HepG2 (cell line): Measurements from ENCODE around the gene ZNF444. TPM values are rescaled to one million over a fixed set of nuclear protein-coding genes. Genes with fewer than 3 reads are reported as not detected.
A peak's percentile ranks its signal among the peaks of the same experiment; 100 is the strongest.

Source experiments
- ATAC-seq: fragments of 200-7000 bp; cut with Tn5 transposase; 3 replicates; pipeline ENCODE4 v1.9.1; 2020; ENCODE audit warnings: mild to moderate bottlenecking, moderate library complexity
- Bru-seq: library from RNA; stranded (reverse); fragments of 400-500 nt; gene quantifications from one replicate; lab custom pipeline; 2021; lab: Mats Ljungman, UMichigan
- BruChase-seq, 2 experiments: library from RNA; stranded (reverse); fragments of 400-500 nt; gene quantifications; one replicate each; lab custom pipeline; 2021; lab: Mats Ljungman, UMichigan
- BruUV-seq: library from RNA; stranded (reverse); fragments of 400-500 nt; replicated peaks from 2 replicates; lab custom pipeline; 2021; lab: Mats Ljungman, UMichigan
- CTCF ChIA-PET: fragments of 300-600 bp; formaldehyde crosslinking; extraction: SDS; loops from one replicate; lab custom pipeline; 2021; ENCODE audit warnings: low total read pairs, inconsistent platforms, low intra/inter-chr PET ratio; lab: Yijun Ruan, JAX
- POLR2A ChIA-PET: fragments of 350-600 bp; sonication (Branson Sonifier 250); formaldehyde crosslinking; loops from one replicate; lab custom pipeline; 2020; ENCODE audit warnings: antibody characterized with exemption, inconsistent platforms; lab: Yijun Ruan, JAX
- DNase-seq: peaks from one replicate; pipeline ENCODE4 v3.0.0-alpha.2; 2015; ENCODE audit warnings: low spot score
- FAIRE-seq: peaks from 3 replicates; lab custom pipeline; 2011; peaks lifted over from hg19 to GRCh38; lab: Jason Lieb, UNC
- H2AFZ ChIP-seq: one replicate; pipeline ENCODE4 v1.6.1; 2011; ENCODE audit warnings: low read length, inconsistent platforms
- H3K27ac ChIP-seq: fragments of 300-600 bp; 3 replicates; pipeline ENCODE4 v1.8.0; 2011; ENCODE audit warnings: mixed run types, mild to moderate bottlenecking, mixed read lengths, low read length, inconsistent platforms; ENCODE audit not compliant: insufficient read depth; ENCODE audit errors: extremely low read length
- H3K27me3 ChIP-seq, 2 experiments: fragments of 200-600 bp in 1 of 2; 2 replicates in 1 of 2; 3 replicates in 1 of 2; pipeline versions ENCODE4 v1.6.0 to v1.8.0; 2011; ENCODE audit warnings: low read length in 2 of 2, mild to moderate bottlenecking in 2 of 2, moderate library complexity in 2 of 2, inconsistent platforms in 1 of 2; ENCODE audit not compliant: insufficient read depth in 2 of 2, control insufficient read depth in 1 of 2
- H3K36me3 ChIP-seq, 2 experiments: fragments of 200-600 bp in 1 of 2; replicated peaks in 1 of 2; 2 replicates in 1 of 2; 3 replicates in 1 of 2; pipeline versions ENCODE4 v1.5.1 to v1.8.0; 2011; ENCODE audit warnings: low read length in 2 of 2, inconsistent platforms in 1 of 2; ENCODE audit not compliant: insufficient read depth in 2 of 2, control insufficient read depth in 1 of 2
- H3K4me1 ChIP-seq: 2 replicates; pipeline ENCODE4 v1.5.1; 2012; ENCODE audit warnings: low read length, inconsistent platforms; ENCODE audit not compliant: insufficient read depth
- H3K4me2 ChIP-seq: 2 replicates; pipeline ENCODE4 v1.6.0; 2011; ENCODE audit warnings: low read depth, low read length, inconsistent platforms
- H3K4me3 ChIP-seq, 3 experiments: fragments of 200-600 bp in 1 of 3; sonication (generic), shearing (Covaris generic) in 1 of 3; replicated peaks in 1 of 3; 2 replicates each; pipeline ENCODE4 v1.5.1; 2011 to 2016; ENCODE audit warnings: low read length in 3 of 3, inconsistent platforms in 2 of 3, low read depth in 2 of 3, mild to moderate bottlenecking in 2 of 3, control low read depth in 1 of 3, mixed read lengths in 1 of 3; ENCODE audit not compliant: insufficient read depth in 1 of 3
- H3K79me2 ChIP-seq: one replicate; pipeline ENCODE4 v1.6.1; 2011; ENCODE audit warnings: low read length, inconsistent platforms; ENCODE audit not compliant: insufficient read depth
- H3K9ac ChIP-seq: 2 replicates; pipeline ENCODE4 v1.6.0; 2011; ENCODE audit warnings: mild to moderate bottlenecking, low read depth, low read length, inconsistent platforms; ENCODE audit not compliant: insufficient read depth
- H3K9me3 ChIP-seq: 2 replicates; pipeline ENCODE4 v1.5.1; 2012; ENCODE audit warnings: mild to moderate bottlenecking, low read length
- H4K20me1 ChIP-seq: 2 replicates; pipeline ENCODE4 v1.6.0; 2011; ENCODE audit warnings: inconsistent platforms, mild to moderate bottlenecking, low read length, moderate library complexity; ENCODE audit not compliant: insufficient read depth
- ARNTL ChIP-seq: sonication (generic); formaldehyde crosslinking; IDR thresholded peaks from 2 replicates; pipeline ENCODE4 v1.4.0; 2020; ENCODE audit warnings: mild to moderate bottlenecking, missing genetic modification reagents
- DNMT1 ChIP-seq: sonication (generic); formaldehyde crosslinking; IDR thresholded peaks from 2 replicates; pipeline ENCODE4 v1.5.1; 2020; ENCODE audit warnings: mild to moderate bottlenecking, missing genetic modification reagents
- GATAD2A ChIP-seq: IDR thresholded peaks from 2 replicates; pipeline ENCODE4 v1.6.1; 2016
- HES4 ChIP-seq: sonication (generic); formaldehyde crosslinking; IDR thresholded peaks from 2 replicates; pipeline ENCODE4 v1.9.0; 2021; ENCODE audit warnings: mild to moderate bottlenecking, missing genetic modification reagents, borderline replicate concordance
- MIXL1 ChIP-seq: IDR thresholded peaks from 2 replicates; pipeline ENCODE4 v1.6.1; 2016
- MTF2 ChIP-seq: sonication (generic); formaldehyde crosslinking; IDR thresholded peaks from 2 replicates; pipeline ENCODE4 v1.5.0; 2020; ENCODE audit warnings: missing genetic modification reagents, borderline replicate concordance
- NKX3-1 ChIP-seq: sonication (generic); formaldehyde crosslinking; IDR thresholded peaks from 2 replicates; pipeline ENCODE4 v1.5.0; 2020; ENCODE audit warnings: missing genetic modification reagents
- RARA ChIP-seq: IDR thresholded peaks from 2 replicates; pipeline ENCODE4 v1.6.1; 2016; ENCODE audit warnings: missing genetic modification reagents, missing compliant biosample characterization
- ZBTB38 ChIP-seq: sonication (generic); formaldehyde crosslinking; IDR thresholded peaks from 2 replicates; pipeline ENCODE4 v1.5.1; 2020; ENCODE audit warnings: mild to moderate bottlenecking, missing genetic modification reagents
- ZNF350 ChIP-seq: sonication (generic); formaldehyde crosslinking; IDR thresholded peaks from 2 replicates; pipeline ENCODE4 v1.4.0; 2020; ENCODE audit warnings: mild to moderate bottlenecking, low read depth, missing genetic modification reagents, borderline replicate concordance
- ZNF501 ChIP-seq: sonication (generic); formaldehyde crosslinking; IDR thresholded peaks from 2 replicates; pipeline ENCODE4 v1.5.1; 2020; ENCODE audit warnings: mild to moderate bottlenecking, moderate library complexity, missing genetic modification reagents
- ZNF740 ChIP-seq: sonication (generic); formaldehyde crosslinking; IDR thresholded peaks from 2 replicates; pipeline ENCODE4 v1.4.0; 2020; ENCODE audit warnings: missing genetic modification reagents
- ZNF773 ChIP-seq: sonication (generic); formaldehyde crosslinking; IDR thresholded peaks from 2 replicates; pipeline ENCODE4 v1.4.0; 2020; ENCODE audit warnings: missing genetic modification reagents, borderline replicate concordance
- ZNF775 ChIP-seq: sonication (generic); formaldehyde crosslinking; IDR thresholded peaks from 2 replicates; pipeline ENCODE4 v1.4.0; 2020; ENCODE audit warnings: missing genetic modification reagents, mild to moderate bottlenecking, moderate library complexity, borderline replicate concordance
- ZNF777 ChIP-seq: sonication (generic); formaldehyde crosslinking; IDR thresholded peaks from 2 replicates; pipeline ENCODE4 v1.4.0; 2020; ENCODE audit warnings: missing genetic modification reagents
- WGBS: methylation state at CpG from one replicate; pipeline ENCODE4 v1.1.6; 2017; ENCODE audit warnings: low lambda C conversion rate; 5-methylcytosine and 5-hydroxymethylcytosine counted together
- in situ Hi-C: cut with HindIII; loops from 2 replicates; pipeline ENCODE4 v1.10.0; 2017; ENCODE audit warnings: low pct_unique_long_range_greater_than_20kb; ENCODE audit not compliant: extremely low pct_ligation_motif_present
- intact Hi-C: fragments of 100-400 bp; cut with micrococcal nuclease; formaldehyde crosslinking; loops from one replicate; pipeline ENCODE4 v1.10.0; 2022; ENCODE audit not compliant: unreplicated experiment
- long read RNA-seq, 2 experiments: library from RNA in 1 of 2; library from polyadenylated mRNA in 1 of 2; stranded (forward) in 1 of 2; unstranded in 1 of 2; transcript quantifications; one replicate each; pipeline ENCODE4 v2.0.0, GENCODE V29; 2019 to 2022
- polyA minus RNA-seq, 3 experiments: library from RNA; depleted of rRNA, polyadenylated mRNA; stranded (reverse); fragments of >200 nt; gene quantifications; 2 replicates each; pipeline ENCODE4 v1.2.3, GENCODE V29; 2011; ENCODE audit warnings: low replicate concordance in 1 of 3
- polyA plus RNA-seq, 8 experiments: library from polyadenylated mRNA; depleted of rRNA in 3 of 8; stranded (reverse) in 7 of 8; unstranded in 1 of 8; fragments of >200 nt; fragmentation: Illumina TruSeq in 4 of 8; extraction: Trizol in 4 of 8; gene quantifications; 2 replicates each; pipeline versions ENCODE4 v1.2.1 to v1.2.3, GENCODE V29; 2011 to 2016; ENCODE audit warnings: low read depth in 4 of 8, missing spikeins in 1 of 8, mixed read lengths in 1 of 8; ENCODE audit not compliant: insufficient read depth in 1 of 8
- total RNA-seq, 5 experiments: library from RNA; depleted of rRNA; stranded (reverse); fragments of >200 nt; fragmentation: Illumina TruSeq; extraction: Trizol; gene quantifications; 2 replicates each; pipeline ENCODE4 v1.2.3, GENCODE V29; 2016; ENCODE audit warnings: low read depth in 1 of 5

ZNF444 gene
- total RNA-seq (2016; rRNA removed; fragmentation: Illumina TruSeq; extraction: Trizol) (24.4 and 30.3 TPM in 2 replicates), polyA plus RNA-seq (2011; rRNA removed) (27.4 and 34.2 TPM in 2 replicates), polyA minus RNA-seq (2011; rRNA and poly(A)+ RNA removed; ENCODE audit: low replicate concordance) (7.0 and 28.3 TPM in 2 replicates), Bru-seq, nascent RNA (percentile 84 among the genes with signal in this experiment), BruChase-seq, experiment 1, labeled RNA remaining after a 6-hour chase (percentile 81 among the genes with signal in this experiment), BruChase-seq, experiment 2, labeled RNA remaining after a 2-hour chase (percentile 83 among the genes with signal in this experiment)
- total RNA-seq (2016; cell fraction: cytosol; rRNA removed; fragmentation: Illumina TruSeq; extraction: Trizol; ENCODE audit: low read depth), result 8.7 and 10.7 TPM in 2 replicates
- total RNA-seq (2016; cell fraction: insoluble cytoplasmic fraction; rRNA removed; fragmentation: Illumina TruSeq; extraction: Trizol), result 24.3 and 28.9 TPM in 2 replicates
- 18.5 and 19.0 TPM in 2 replicates for total RNA-seq (2016; cell fraction: membrane; rRNA removed; fragmentation: Illumina TruSeq; extraction: Trizol)
- total RNA-seq (2016; cell fraction: nucleus; rRNA removed; fragmentation: Illumina TruSeq; extraction: Trizol), result 16.6 and 20.8 TPM in 2 replicates
- 26.3 and 39.4 TPM in 2 replicates for polyA plus RNA-seq (2011; cell fraction: cytosol; rRNA removed)
- polyA plus RNA-seq (2011; cell fraction: nucleus; rRNA removed), result 141 and 147 TPM in 2 replicates
- polyA plus RNA-seq (2012), result 31.4 and 36.8 TPM in 2 replicates
- polyA plus RNA-seq (2016; cell fraction: cytosol; fragmentation: Illumina TruSeq; extraction: Trizol; ENCODE audit: low read depth), result 9.9 and 10.2 TPM in 2 replicates
- 35.6 and 37.8 TPM in 2 replicates for polyA plus RNA-seq (2016; cell fraction: insoluble cytoplasmic fraction; fragmentation: Illumina TruSeq; extraction: Trizol; ENCODE audit: low read depth)
- 15.1 and 15.7 TPM in 2 replicates for polyA plus RNA-seq (2016; cell fraction: membrane; fragmentation: Illumina TruSeq; extraction: Trizol; ENCODE audit: low read depth)
- polyA plus RNA-seq (2016; cell fraction: nucleus; fragmentation: Illumina TruSeq; extraction: Trizol; ENCODE audit: insufficient read depth, low read depth), result 59.4 and 67.1 TPM in 2 replicates
- polyA minus RNA-seq (2011; cell fraction: cytosol; rRNA and poly(A)+ RNA removed), result 15.8 and 20.3 TPM in 2 replicates
- 11.1 and 17.4 TPM in 2 replicates for polyA minus RNA-seq (2011; cell fraction: nucleus; rRNA and poly(A)+ RNA removed)
- long read RNA-seq, experiment 1, transcript ZNF444-201 (5 exons, 2,042 nt), result major isoform, 8 of 23 reads
- long read RNA-seq, experiment 1, partial matches to known transcripts, result 2 of 23 reads
- long read RNA-seq, experiment 1, other reads (novel, unspliced or antisense), result 11 of 23 reads
- long read RNA-seq, experiment 2, full-length matches to known transcripts, result 55 of 174 reads
- long read RNA-seq, experiment 2, partial matches to known transcripts, result 58 of 174 reads
- long read RNA-seq, experiment 2, other reads (novel, unspliced or antisense), result 61 of 174 reads

GRCh38 chr19:56140583-56141416 lies at the start of gene ZNF444:
Gene ZNF444, plus strand, starts transcription at chr19:56141287. Its CDS starts 5,625 bp downstream, at chr19:56146912.
- Histone ChIP-seq H3K9ac (peak within 1 kb of the TSS; percentile 98), H2AFZ (no peak within 1 kb of the TSS), H3K4me3 (peak within 1 kb of the TSS; percentile 72 to 84 (median 83)), H3K36me3 (peaks cover 0 to 4% of the 10 kb centered on the region in 2 experiments; a peak in 1 of 5 replicates), H3K4me1 (peaks cover 86% of the 10 kb centered on the region), H3K79me2 (peaks cover 35% of the 10 kb centered on the region), H3K27me3 (no peaks in the 10 kb centered on the region; a peak in 1 of 5 replicates), H3K9me3 (no peaks in the 10 kb centered on the region), H4K20me1 (no peaks in the 10 kb centered on the region), H3K27ac (peak within 1 kb of the TSS; percentile 100), H3K4me2 (peak within 1 kb of the TSS; percentile 94)
- ChIA-PET POLR2A (interaction anchor here (0.6 to 4.9 kb wide), 9 partner anchors 9 to 934 kb away, joined by 3 to 113 read pairs (median 18); partner anchors contain the start of gene ZNF787), CTCF (no interaction called here)
- in situ Hi-C loops, result no loop called here
- WGBS, result 1% methylated on average over 53 of the region's 56 CpGs
- BruUV-seq, result no TSS peak
- DNase-seq, result peak; percentile 98
- intact Hi-C loops, result loop anchor here (1.0 to 2.0 kb wide), 2 partner anchors 19 to 30 kb away; partner anchors contain the start of gene ZNF787
- ATAC-seq, result peak; percentile 83
- peak; percentile 97 for FAIRE-seq
- no peak for TF ChIP-seq GATAD2A
- TF ChIP-seq HES4, result no peak
- no peak for TF ChIP-seq ZBTB38 (CRISPR knock-in tag)
- TF ChIP-seq ZNF350 (CRISPR knock-in tag), result peak; percentile 72; the same call in 1 of the 2 replicates
- TF ChIP-seq ZNF501 (CRISPR knock-in tag), result peak; percentile 21; the same call in 1 of the 2 replicates
- no peak for TF ChIP-seq ARNTL
- no peak for TF ChIP-seq ZNF773 (CRISPR knock-in tag)
- TF ChIP-seq DNMT1 (CRISPR knock-in tag), result no peak
- TF ChIP-seq MIXL1 (CRISPR knock-in tag), result no peak; the same call in 1 of the 2 replicates
- TF ChIP-seq NKX3-1 (CRISPR knock-in tag), result no peak
- TF ChIP-seq ZNF740, result no peak
- no peak for TF ChIP-seq MTF2 (CRISPR knock-in tag)
- TF ChIP-seq RARA (CRISPR knock-in tag), result no peak
- TF ChIP-seq ZNF777 (CRISPR knock-in tag), result no peak
- no peak for TF ChIP-seq ZNF775 (CRISPR knock-in tag)
